SW 1271 (cell line): ENCODE data around the gene FLT3LG.

Source experiments
- DNase-seq, 2 experiments: peaks; one replicate each; lab custom pipeline; 2025; lab: John Stamatoyannopoulos, UW

Gene FLT3LG

GRCh38 chr19:49513746-49514118 lies 39.7 kb downstream of the FLT3LG start:
- DNase-seq, result no peak

- no peak for DNase-seq
These were observed 40.1 kb downstream of the FLT3LG start for GRCh38 chr19:49514151-49514550.

- no peak for DNase-seq
These were observed 41.8 kb downstream of the FLT3LG start for GRCh38 chr19:49515767-49516166.

GRCh38 chr19:49518033-49518432 lies 44.0 kb downstream of the FLT3LG start:
- DNase-seq, result no peak

GRCh38 chr19:49520705-49521319 lies 46.8 kb downstream of the FLT3LG start:
- DNase-seq, result no peak

GRCh38 chr19:49524812-49525455 lies 50.9 kb downstream of the FLT3LG start:
- no peak for DNase-seq

GRCh38 chr19:49528211-49528771 lies 54.3 kb downstream of the FLT3LG start:
- DNase-seq, result no peak

GRCh38 chr19:49530708-49531107 lies 56.7 kb downstream of the FLT3LG start:
- DNase-seq, result no peak

- DNase-seq, result peak in 1 of 2 experiments; percentile 47
These were observed 59.8 kb downstream of the FLT3LG start for GRCh38 chr19:49533551-49534488.

GRCh38 chr19:49534632-49535385 lies 60.8 kb downstream of the FLT3LG start:
- DNase-seq, result no peak
